NCI-H526 treated with DMSO at 0.1 percent for 48 hours (cell line): ENCODE results near the gene PDRG1.

ENCODE experiments used
- DNase-seq: peaks from one replicate; lab custom pipeline; 2025; lab: John Stamatoyannopoulos, UW

PDRG1 gene

DNA sequence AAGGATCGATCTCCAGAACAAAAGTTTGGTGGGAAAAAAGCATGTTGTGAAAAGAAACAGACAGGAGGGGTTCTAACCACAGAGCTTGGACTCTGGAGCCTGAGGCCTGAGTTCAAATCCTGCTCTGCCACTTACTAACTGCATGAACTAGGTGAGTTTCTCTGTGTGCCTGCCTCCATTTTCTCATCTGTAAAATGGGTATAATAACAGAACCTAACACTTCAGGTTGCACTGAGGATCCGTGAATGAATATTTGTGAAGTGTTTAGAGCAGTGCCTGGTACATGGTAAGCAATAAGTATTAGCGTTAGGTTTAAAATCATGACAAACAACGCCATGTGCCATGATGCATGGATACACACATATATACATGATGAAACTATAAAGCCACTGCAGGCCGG is 44.8 kb downstream of the PDRG1 start:
- no peak for DNase-seq

DNA sequence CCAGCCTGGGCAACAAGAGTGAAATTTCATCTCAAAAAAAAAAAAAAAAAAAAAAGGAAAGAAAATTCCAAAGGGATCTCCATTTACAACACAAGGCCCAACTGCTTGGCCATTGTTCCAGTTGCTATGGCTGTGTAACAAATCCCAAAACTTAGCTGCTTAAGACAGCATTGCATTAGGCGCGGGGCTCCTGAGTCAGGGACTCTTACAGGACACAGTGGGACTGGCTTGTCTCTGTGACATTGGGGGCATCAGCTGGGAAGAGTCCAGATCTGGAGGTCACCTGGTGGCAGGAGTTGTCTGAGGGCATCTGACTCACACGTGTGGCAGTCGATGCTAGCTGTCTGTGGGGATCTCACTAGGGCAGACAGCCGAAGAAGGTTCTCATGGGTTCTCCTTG is 45.8 kb downstream of the PDRG1 start:
- DNase-seq: no peak

DNA sequence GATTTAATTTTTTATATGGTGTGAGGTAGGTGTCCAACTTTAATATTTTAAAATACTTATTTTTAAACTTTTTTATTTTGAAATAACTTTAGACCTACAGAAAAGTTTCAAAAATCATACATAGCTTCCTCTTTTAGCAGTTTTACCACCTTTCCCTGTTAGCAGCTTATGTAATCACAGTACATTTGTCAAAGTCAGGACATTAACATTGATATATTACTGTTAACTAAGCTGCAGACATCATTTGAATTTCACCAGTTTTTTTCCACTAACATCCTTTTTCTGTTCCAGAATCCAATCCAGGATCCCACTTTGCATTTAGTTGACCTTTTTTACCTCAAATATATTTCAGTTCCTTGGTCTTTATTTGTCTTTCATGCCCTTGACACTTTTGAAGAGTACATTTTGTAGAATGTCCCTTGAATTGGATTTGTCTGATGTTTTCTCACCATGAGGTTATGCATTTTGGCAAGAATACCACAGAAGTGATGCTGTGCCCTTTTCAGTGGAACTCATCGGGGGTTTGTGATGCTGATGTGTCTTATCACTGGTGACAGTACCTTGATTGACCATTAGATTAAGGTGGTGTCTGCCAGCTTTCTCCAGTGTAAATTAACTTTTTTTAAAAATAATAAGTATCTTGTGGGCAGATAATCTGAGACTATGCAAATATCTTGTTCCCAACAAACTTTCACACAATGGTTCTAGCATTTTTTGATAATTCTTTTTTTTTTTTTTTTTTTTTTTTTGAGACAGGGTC is 48.0 kb downstream of the PDRG1 start:
- no peak for DNase-seq

DNA sequence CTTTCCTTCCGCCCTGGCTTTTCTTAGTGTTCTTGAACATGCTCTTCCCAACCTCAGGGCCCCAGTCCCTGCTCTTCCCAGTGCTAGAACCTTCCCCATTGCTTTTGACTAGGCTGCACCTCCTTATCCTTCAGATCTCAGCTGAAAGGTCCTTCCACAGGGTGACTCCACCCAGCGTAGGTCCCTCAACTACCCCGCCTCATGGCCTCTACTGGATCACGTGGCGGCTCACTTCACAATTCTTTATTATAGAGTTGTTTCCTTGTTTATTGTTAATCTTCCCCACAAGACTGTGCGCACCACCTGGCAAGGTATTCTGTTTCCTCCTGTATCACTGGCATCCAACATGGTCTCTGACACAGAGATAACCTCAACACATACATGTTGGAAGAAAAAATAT is 50.2 kb downstream of the PDRG1 start:
- DNase-seq: no peak

DNA sequence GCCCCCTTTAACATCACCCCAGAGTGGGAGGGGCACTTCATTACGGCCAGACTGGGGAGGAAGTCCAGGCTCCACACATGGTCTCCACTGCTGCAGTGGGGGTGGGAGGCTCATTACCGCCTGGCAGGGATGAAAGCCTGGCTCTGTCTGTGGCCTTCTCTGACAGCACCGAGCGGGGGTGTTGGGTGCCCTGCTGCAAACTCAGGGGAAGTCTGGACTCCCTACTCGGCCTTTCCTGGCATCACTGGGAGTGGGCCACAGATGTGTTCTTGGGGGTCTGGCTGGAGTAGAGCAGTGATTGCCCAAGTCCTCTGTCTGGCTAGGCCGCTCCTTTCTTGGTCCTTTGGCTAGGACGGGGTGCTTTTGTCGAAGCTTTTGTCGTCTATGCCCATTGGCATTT is 54.3 kb downstream of the PDRG1 start:
- no peak for DNase-seq

DNA sequence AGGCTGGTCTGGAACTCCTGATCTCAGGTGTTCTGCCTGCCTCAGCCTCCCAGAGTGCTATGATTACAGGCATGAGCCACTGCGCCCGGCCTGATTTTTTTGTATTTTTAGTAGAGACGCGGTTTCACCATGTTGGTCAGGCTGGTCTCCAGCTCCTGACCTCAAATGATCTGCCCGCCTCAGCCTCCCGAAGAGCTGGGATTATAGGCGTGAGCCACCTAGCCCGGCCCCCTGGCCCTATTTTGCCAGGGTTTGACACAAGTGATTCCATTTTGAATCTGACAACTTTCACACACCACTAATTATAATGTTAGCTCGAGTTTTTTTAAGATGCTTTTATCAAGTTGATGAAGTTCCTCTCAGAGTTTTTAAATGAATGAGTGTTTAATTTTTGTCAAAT is 55.8 kb downstream of the PDRG1 start:
- DNase-seq: no peak

DNA sequence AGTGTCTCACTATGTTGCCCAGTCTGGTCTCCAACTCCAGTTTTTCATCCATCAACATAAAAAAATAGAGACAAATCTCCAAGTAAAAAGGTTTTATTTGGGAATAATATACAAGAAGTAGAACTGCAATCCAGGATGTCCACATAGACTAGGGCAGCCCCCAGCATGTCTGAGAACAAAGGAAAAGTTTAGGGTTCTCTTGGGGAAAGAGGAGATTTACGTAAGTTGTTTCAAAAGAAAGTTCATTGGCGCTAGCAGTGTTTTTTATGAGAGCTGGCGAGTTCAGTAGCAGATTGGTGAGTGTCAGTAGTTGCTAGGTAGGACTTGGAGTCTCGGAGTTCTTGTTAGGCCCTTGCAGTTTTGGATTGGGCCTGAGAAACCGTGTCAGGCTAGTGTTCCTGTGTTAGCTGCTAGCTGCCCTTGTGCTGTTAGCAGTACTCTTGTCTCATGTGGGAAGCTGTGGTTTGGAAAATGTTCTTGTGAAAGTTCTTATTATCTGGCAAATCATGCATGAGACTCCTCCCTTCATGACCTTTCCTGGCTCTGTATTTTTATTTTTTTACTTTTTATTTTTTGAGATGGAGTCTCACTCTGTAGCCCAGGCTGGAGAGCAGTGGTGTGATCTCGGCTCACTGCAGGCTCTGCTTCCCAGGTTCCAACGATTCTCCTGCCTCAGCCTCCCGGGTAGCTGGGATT is 56.7 kb downstream of the PDRG1 start:
- peak; percentile 71 for DNase-seq
